Spinal cord (tissue), 10 donors: ENCODE results near the gene OSBPL10. TPM values are rescaled to one million over a fixed set of nuclear protein-coding genes. Genes with fewer than 3 reads are reported as not detected.

Experiments used
- DNase-seq, 6 donors: peaks; one replicate each; pipeline versions ENCODE4 v3.0.0 to v3.0.0-alpha.2; 2013 to 2015; ENCODE audit warnings: low spot score in 6 of 6, low read depth in 4 of 6
- H3K27ac ChIP-seq: one replicate; pipeline ENCODE4 v1.5.1; 2013; ENCODE audit warnings: low read depth, low read length, control low read depth
- H3K27me3 ChIP-seq: one replicate; pipeline ENCODE4 v1.6.1; 2013; ENCODE audit warnings: low read length; ENCODE audit not compliant: control insufficient read depth, insufficient read depth
- H3K36me3 ChIP-seq: one replicate; pipeline ENCODE4 v1.6.1; 2013; ENCODE audit warnings: low read length; ENCODE audit not compliant: control insufficient read depth, insufficient read depth
- H3K4me1 ChIP-seq: one replicate; pipeline ENCODE4 v1.6.1; 2013; ENCODE audit warnings: low read length; ENCODE audit not compliant: control insufficient read depth, insufficient read depth
- H3K4me3 ChIP-seq: one replicate; pipeline ENCODE4 v1.5.1; 2013; ENCODE audit warnings: low read depth, low read length, control low read depth
- H3K9me3 ChIP-seq: one replicate; pipeline ENCODE4 v1.6.1; 2013; ENCODE audit warnings: low read length; ENCODE audit not compliant: control insufficient read depth, insufficient read depth
- WGBS: methylation state at CpG from one replicate; pipeline ENCODE4 v1.1.5; 2013; ENCODE audit warnings: missing lambda C conversion rate; ENCODE audit not compliant: insufficient coverage; 5-methylcytosine and 5-hydroxymethylcytosine counted together
- polyA plus RNA-seq, 2 donors: library from polyadenylated mRNA; unstranded; fragments of 120-200 nt; gene quantifications; one replicate each; pipeline ENCODE4 v1.2.1, GENCODE V29; 2013; ENCODE audit not compliant: insufficient read length in 2 of 2
- total RNA-seq, 2 donors: library from RNA; depleted of rRNA in 1 of 2; stranded (reverse); fragments of 120-200 nt in 1 of 2; fragments of >200 nt in 1 of 2; gene quantifications; one replicate each; pipeline versions ENCODE4 v1.2.3 to v1.2.4, GENCODE V29; 2013 to 2014
- donor health status: healthy.

The OSBPL10 gene
- total and polyA plus RNA-seq, 4 donors, result 6.2 to 10.5 (median 7.1) TPM

- Histone ChIP-seq H3K27ac (no peak overlapping the region), H3K9me3 (no peaks in the 10 kb centered on the region), H3K36me3 (no peaks in the 10 kb centered on the region), H3K27me3 (no peaks in the 10 kb centered on the region), H3K4me1 (no peaks in the 10 kb centered on the region), H3K4me3 (no peak overlapping the region)
- 100% methylated on average over 1 of the region's 4 CpGs for WGBS
- DNase-seq, result no peak
Observed at GRCh38 chr3:31725976-31726375, 255.1 kb downstream of the OSBPL10 start.

DNA sequence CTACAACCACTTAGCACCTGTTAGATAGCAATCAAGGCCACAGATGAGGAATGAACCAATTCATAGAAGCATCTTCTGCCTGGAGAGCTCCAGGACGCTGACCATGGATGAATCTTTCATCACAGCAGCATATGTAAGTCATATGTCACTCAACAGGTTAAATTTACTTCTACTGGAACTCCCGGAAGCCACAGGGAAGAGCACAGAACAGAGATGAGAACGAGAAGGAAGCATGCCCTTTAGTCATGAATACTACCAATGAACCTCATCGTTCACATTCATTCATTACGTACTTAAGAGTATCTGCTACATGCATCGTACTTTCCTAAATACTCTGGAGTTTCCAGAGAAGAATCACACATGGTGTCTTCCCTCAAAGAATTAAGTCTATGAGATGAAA, 255.5 kb downstream of the OSBPL10 start:
- no peak for DNase-seq
- Histone ChIP-seq H3K4me3 (no peak overlapping the region), H3K36me3 (no peaks in the 10 kb centered on the region), H3K9me3 (no peaks in the 10 kb centered on the region), H3K4me1 (peaks cover under 1% of the 10 kb centered on the region), H3K27ac (no peak overlapping the region), H3K27me3 (no peaks in the 10 kb centered on the region)
- whole genome bisulfite sequencing, result 100% methylated on average over 5 of the region's 6 CpGs

DNA sequence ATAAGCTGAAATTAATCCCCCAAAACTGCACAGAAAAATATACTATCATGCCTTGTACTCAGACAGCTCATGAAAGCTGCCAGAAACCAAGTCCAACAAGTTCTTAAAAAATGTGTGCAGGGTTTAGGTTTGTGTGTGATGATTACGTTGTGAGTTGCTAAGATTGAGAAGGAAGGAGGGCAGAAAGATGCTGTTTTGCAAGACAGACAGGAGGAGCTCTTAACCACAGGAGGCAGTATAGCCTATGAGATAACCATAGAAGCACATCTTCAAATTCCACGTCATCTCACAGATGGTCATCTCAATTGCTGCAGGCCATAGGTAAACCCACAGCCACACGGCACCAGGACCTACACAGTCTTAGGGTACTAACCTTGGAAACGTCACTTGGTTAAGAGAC, 256.4 kb downstream of the OSBPL10 start:
- H3K4me1 ChIP-seq, result peaks cover 4% of the 10 kb centered on the region
- H3K27me3 ChIP-seq, result no peaks in the 10 kb centered on the region
- H3K36me3 ChIP-seq, result no peaks in the 10 kb centered on the region
- H3K4me3 ChIP-seq, result no peak overlapping the region
- DNase-seq, result peak in 1 of 6 donors; percentile 68
- no peaks in the 10 kb centered on the region for H3K9me3 ChIP-seq
- 88% methylated on average over 1 of the region's 4 CpGs for WGBS
- no peak overlapping the region for H3K27ac ChIP-seq

DNA sequence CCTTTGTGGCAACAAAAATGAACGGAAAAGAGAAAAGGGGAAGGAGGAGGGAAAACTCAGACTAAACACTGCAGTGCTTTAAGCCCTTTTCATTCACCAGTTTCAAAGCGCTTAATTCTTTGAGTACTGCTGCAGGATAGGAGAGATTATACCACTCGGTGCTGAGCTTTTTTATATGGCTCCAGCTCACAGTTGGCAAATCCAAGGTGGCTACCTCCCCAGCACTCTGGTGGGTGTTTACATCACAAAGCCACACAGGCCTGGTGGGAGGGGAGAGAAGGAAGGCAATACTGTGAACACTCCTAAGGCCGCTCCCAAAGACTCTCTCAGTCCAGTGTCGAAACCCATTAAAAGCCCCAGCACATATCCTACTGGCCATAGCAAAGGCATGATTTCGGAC, 256.9 kb downstream of the OSBPL10 start:
- Histone ChIP-seq H3K4me3 (no peak overlapping the region), H3K27ac (no peak overlapping the region), H3K9me3 (no peaks in the 10 kb centered on the region), H3K36me3 (no peaks in the 10 kb centered on the region), H3K4me1 (peaks cover 4% of the 10 kb centered on the region), H3K27me3 (no peaks in the 10 kb centered on the region)
- WGBS, result no CpG with 5 or more reads among the region's 6 CpGs
- DNase-seq, result no peak

GRCh38 chr3:31723701-31724100, 257.4 kb downstream of the OSBPL10 start:
- Histone ChIP-seq H3K27me3 (no peaks in the 10 kb centered on the region), H3K4me3 (no peak overlapping the region), H3K4me1 (peaks cover 4% of the 10 kb centered on the region), H3K9me3 (no peaks in the 10 kb centered on the region), H3K36me3 (no peaks in the 10 kb centered on the region), H3K27ac (no peak overlapping the region)
- DNase-seq, result peak in 2 of 6 donors; percentile 51 to 60
- WGBS, result no CpG with 5 or more reads among the region's 5 CpGs

GRCh38 chr3:31721676-31722075, 259.4 kb downstream of the OSBPL10 start:
- DNase-seq, result no peak
- no CpG with 5 or more reads among the region's 3 CpGs for WGBS

GRCh38 chr3:31714495-31715280, 266.4 kb downstream of the OSBPL10 start:
- 69% methylated on average over 10 of the region's 11 CpGs for WGBS
- Histone ChIP-seq H3K4me1 (peaks cover 13% of the 10 kb centered on the region), H3K4me3 (no peak overlapping the region), H3K9me3 (peaks cover 3% of the 10 kb centered on the region), H3K27ac (no peak overlapping the region), H3K36me3 (no peaks in the 10 kb centered on the region), H3K27me3 (no peaks in the 10 kb centered on the region)
- peak in 1 of 6 donors; percentile 22 for DNase-seq

More at GRCh38 chr3:31721676-31722075, 259.4 kb downstream of the OSBPL10 start:
- H3K4me1 ChIP-seq, result peaks cover 4% of the 10 kb centered on the region
- H3K27me3 ChIP-seq, result no peaks in the 10 kb centered on the region
- H3K9me3 ChIP-seq, result no peaks in the 10 kb centered on the region
- no peak overlapping the region for H3K4me3 ChIP-seq
- H3K36me3 ChIP-seq, result no peaks in the 10 kb centered on the region
- H3K27ac ChIP-seq, result no peak overlapping the region

DNA sequence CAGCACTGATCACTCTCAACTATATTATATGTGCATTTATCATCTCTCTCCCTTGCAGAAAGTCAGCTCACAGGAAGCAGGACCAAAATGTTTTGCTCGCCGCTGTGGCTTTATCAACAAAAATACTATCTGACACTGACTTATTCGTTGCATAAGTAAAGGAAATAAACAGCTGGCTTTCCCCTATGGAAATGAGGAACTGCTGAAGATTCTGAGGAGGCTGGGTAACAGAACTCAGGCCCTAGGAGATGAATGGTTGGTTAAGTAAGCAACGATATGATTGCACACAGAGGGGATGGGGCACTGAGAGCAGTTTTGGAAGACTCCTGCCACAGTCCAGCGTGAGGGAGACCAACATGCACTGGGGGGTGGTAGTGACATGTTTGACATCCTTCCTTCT, 267.2 kb downstream of the OSBPL10 start:
- H3K27me3 ChIP-seq, result no peaks in the 10 kb centered on the region
- DNase-seq, result no peak
- H3K9me3 ChIP-seq, result peaks cover 3% of the 10 kb centered on the region
- H3K4me1 ChIP-seq, result peaks cover 15% of the 10 kb centered on the region
- WGBS, result 60% methylated on average over 1 of the region's 5 CpGs
- H3K4me3 ChIP-seq, result no peak overlapping the region
- no peak overlapping the region for H3K27ac ChIP-seq
- H3K36me3 ChIP-seq, result no peaks in the 10 kb centered on the region

DNA sequence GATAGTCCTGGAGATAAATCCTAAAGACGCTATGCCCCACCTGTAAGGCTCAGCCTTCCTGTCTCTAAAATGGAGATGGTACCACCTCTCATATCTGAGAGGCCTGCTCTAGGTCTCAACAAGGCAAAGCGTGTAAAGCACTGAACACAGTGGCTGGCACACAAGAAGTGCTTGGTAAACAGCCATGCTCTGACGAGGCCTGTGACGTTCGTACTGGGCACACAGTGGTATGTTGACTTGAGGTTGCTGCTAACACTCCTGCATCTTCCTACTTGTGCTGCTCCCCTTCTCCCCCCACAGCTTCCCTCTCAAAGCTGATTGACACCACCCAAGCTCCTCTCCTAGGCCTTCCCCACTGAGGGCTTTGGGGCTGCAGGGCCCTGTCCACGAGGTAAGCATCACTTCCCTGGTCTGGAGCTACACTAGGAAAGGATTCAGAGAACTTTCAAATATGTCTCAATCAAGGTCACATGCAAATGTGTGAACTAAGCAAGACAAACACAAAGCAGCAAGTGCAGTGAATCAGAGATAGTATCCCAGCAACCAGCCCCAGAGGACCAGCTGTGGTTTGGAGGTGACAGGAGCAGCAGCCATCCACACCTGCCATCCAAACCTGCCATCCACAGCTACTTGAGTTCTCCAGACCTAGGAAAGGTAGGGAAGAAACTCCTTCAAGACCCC, 270.8 kb downstream of the OSBPL10 start:
- no peaks in the 10 kb centered on the region for H3K27me3 ChIP-seq
- no peak overlapping the region for H3K4me3 ChIP-seq
- WGBS, result 87% methylated on average over 3 of the region's 6 CpGs
- H3K9me3 ChIP-seq, result peaks cover 3% of the 10 kb centered on the region
- no peaks in the 10 kb centered on the region for H3K36me3 ChIP-seq
- H3K27ac ChIP-seq, result no peak overlapping the region
- peaks cover 15% of the 10 kb centered on the region for H3K4me1 ChIP-seq
- no peak for DNase-seq

- Histone ChIP-seq H3K27ac (no peak overlapping the region), H3K4me3 (no peak overlapping the region), H3K4me1 (peaks cover 18% of the 10 kb centered on the region), H3K36me3 (no peaks in the 10 kb centered on the region), H3K9me3 (peaks cover 3% of the 10 kb centered on the region), H3K27me3 (no peaks in the 10 kb centered on the region)
- WGBS, result 42% methylated on average over 3 of the region's 4 CpGs
- peak in 2 of 6 donors; percentile 31 to 45 for DNase-seq
Observed at GRCh38 chr3:31709526-31709925, 271.5 kb downstream of the OSBPL10 start.
